PC-3 (cell line): Measurements from ENCODE around the gene SH3PXD2B. TPM values are rescaled to one million over a fixed set of nuclear protein-coding genes. Genes with fewer than 3 reads are reported as not detected.

ENCODE experiments used
- ATAC-seq: fragments of 200-7000 bp; cut with Tn5 transposase; 2 replicates; pipeline ENCODE4 v1.9.1; 2020; ENCODE audit warnings: mild to moderate bottlenecking, moderate library complexity
- BruUV-seq: library from RNA; stranded (reverse); fragments of 400-500 nt; replicated peaks from 2 replicates; lab custom pipeline; 2021; lab: Mats Ljungman, UMichigan
- CTCF ChIA-PET: fragments of 300-600 bp; sonication (Branson Sonifier 250); formaldehyde crosslinking; loops from one replicate; lab custom pipeline; 2022; ENCODE audit warnings: antibody characterized with exemption; lab: Charles Lee
- POLR2A ChIA-PET: fragments of 300-600 bp; sonication (Branson Sonifier 250); formaldehyde crosslinking; loops from one replicate; lab custom pipeline; 2022; ENCODE audit warnings: antibody characterized with exemption; ENCODE audit not compliant: unreplicated experiment; lab: Charles Lee
- DNase-seq: peaks from one replicate; pipeline ENCODE4 v3.0.0-alpha.2; 2015
- H2AFZ ChIP-seq: fragments of 300-600 bp; sonication (generic); 2 replicates; pipeline ENCODE4 v1.6.0; 2016; ENCODE audit warnings: antibody characterized with exemption, low read length
- H3F3A ChIP-seq: fragments of 300-600 bp; sonication (generic); one replicate; pipeline ENCODE4 v1.6.0; 2017; ENCODE audit warnings: antibody characterized with exemption, low read length, control low read depth, mild to moderate bottlenecking; ENCODE audit not compliant: unreplicated experiment
- H3K27ac ChIP-seq: fragments of 300-600 bp; sonication (generic); 2 replicates; pipeline ENCODE4 v1.5.1; 2016; ENCODE audit warnings: mild to moderate bottlenecking, low read length
- H3K27me3 ChIP-seq: fragments of 300-600 bp; sonication (generic); 2 replicates; pipeline ENCODE4 v1.6.1; 2016; ENCODE audit warnings: low read length, mixed read lengths
- H3K36me3 ChIP-seq: fragments of 300-600 bp; sonication (generic); 2 replicates; pipeline ENCODE4 v1.6.1; 2016; ENCODE audit warnings: low read depth, mixed run types, low read length, mixed read lengths
- H3K4me1 ChIP-seq: fragments of 300-600 bp; sonication (generic); 2 replicates; pipeline ENCODE4 v1.5.1; 2016; ENCODE audit warnings: low read length; ENCODE audit not compliant: insufficient read depth
- H3K4me2 ChIP-seq: fragments of 300-600 bp; sonication (generic); 2 replicates; pipeline ENCODE4 v1.6.0; 2016; ENCODE audit warnings: low read length
- H3K4me3 ChIP-seq: fragments of 300-600 bp; sonication (generic); 2 replicates; pipeline ENCODE4 v1.5.1; 2016; ENCODE audit warnings: mild to moderate bottlenecking, low read length, mixed read lengths
- H3K79me2 ChIP-seq: fragments of 300-600 bp; sonication (generic); 2 replicates; pipeline ENCODE4 v1.6.1; 2017; ENCODE audit warnings: low read length, mixed read lengths
- H3K9ac ChIP-seq: fragments of 300-600 bp; sonication (generic); 2 replicates; pipeline ENCODE4 v1.6.0; 2016; ENCODE audit warnings: mild to moderate bottlenecking, low read length
- H3K9me2 ChIP-seq: fragments of 300-600 bp; sonication (generic); replicated peaks from 2 replicates; pipeline ENCODE4 v1.6.1; 2016; ENCODE audit warnings: mixed run types, low read length, mixed read lengths
- H3K9me3 ChIP-seq: fragments of 300-600 bp; sonication (generic); 2 replicates; pipeline ENCODE4 v1.6.1; 2016; ENCODE audit warnings: low read length, mixed read lengths
- H4K20me1 ChIP-seq: fragments of 300-600 bp; sonication (generic); 2 replicates; pipeline ENCODE4 v1.6.1; 2016; ENCODE audit warnings: low read length, mixed read lengths
- EZH2 ChIP-seq: fragments of 300-600 bp; sonication (generic); IDR thresholded peaks from one replicate; pipeline ENCODE4 v1.6.1; 2017; ENCODE audit warnings: antibody characterized with exemption, mild to moderate bottlenecking, low read length; ENCODE audit not compliant: unreplicated experiment
- EZH2phosphoT487 ChIP-seq: fragments of 300-600 bp; sonication (generic); IDR thresholded peaks from 2 replicates; pipeline ENCODE4 v1.6.1; 2018; ENCODE audit warnings: mild to moderate bottlenecking, antibody characterized with exemption, low read length, borderline replicate concordance
- intact Hi-C: fragments of 100-400 bp; cut with micrococcal nuclease; formaldehyde crosslinking; loops from 2 replicates; pipeline ENCODE4 v1.9.0; 2023
- total RNA-seq: library from RNA; depleted of rRNA; stranded (reverse); fragments of >200 nt; gene quantifications from 2 replicates; pipeline ENCODE4 v1.2.3, GENCODE V29; 2014
- TF ChIP-seq, protein P1 (sequence below): fragments of 300-600 bp; sonication (generic); conservative IDR thresholded peaks from 2 replicates; pipeline ENCODE4 v1.5.1; 2017; ENCODE audit warnings: antibody characterized with exemption, low read depth, mild to moderate bottlenecking, low read length

SH3PXD2B gene
- total RNA-seq, 1 experiment from 2014 or later: 9.8 TPM

DNA sequence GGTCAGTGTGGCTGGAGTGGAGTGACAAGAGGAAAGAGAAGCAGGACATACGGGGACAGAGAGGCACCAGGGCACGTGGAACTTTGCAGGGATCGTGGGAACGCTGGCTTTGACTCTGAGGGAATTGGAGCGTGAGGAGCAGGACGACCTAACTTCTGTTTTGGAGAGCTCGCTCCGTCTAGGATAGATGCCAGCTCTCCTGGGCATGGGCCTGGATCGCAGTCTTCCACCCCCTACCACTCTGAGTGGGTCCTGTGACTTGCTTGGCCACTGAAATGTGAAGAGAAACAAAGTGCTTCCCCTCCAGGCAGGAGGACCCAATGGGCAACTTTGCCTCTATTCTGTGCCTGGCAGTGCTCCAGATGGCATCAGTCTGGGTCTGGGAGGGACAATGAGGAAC is 8.7 kb upstream of the SH3PXD2B start:
- Histone ChIP-seq H2AFZ (no peak overlapping the region), H3K79me2 (no peaks in the 10 kb centered on the region), H3K9ac (no peak overlapping the region), H3K9me2 (no peaks in the 10 kb centered on the region), H3K4me1 (no peaks in the 10 kb centered on the region), H4K20me1 (no peaks in the 10 kb centered on the region), H3K4me2 (no peak overlapping the region), H3K36me3 (no peaks in the 10 kb centered on the region), H3K27me3 (peaks cover 4% of the 10 kb centered on the region; the same call in 1 of the 2 replicates), H3K27ac (no peak overlapping the region), H3F3A (no peaks in the 10 kb centered on the region), H3K9me3 (no peaks in the 10 kb centered on the region), H3K4me3 (no peak overlapping the region)
- no peak for TF ChIP-seq EZH2
- TF ChIP-seq EZH2phosphoT487: no peak
- TF ChIP-seq, protein P1, sequence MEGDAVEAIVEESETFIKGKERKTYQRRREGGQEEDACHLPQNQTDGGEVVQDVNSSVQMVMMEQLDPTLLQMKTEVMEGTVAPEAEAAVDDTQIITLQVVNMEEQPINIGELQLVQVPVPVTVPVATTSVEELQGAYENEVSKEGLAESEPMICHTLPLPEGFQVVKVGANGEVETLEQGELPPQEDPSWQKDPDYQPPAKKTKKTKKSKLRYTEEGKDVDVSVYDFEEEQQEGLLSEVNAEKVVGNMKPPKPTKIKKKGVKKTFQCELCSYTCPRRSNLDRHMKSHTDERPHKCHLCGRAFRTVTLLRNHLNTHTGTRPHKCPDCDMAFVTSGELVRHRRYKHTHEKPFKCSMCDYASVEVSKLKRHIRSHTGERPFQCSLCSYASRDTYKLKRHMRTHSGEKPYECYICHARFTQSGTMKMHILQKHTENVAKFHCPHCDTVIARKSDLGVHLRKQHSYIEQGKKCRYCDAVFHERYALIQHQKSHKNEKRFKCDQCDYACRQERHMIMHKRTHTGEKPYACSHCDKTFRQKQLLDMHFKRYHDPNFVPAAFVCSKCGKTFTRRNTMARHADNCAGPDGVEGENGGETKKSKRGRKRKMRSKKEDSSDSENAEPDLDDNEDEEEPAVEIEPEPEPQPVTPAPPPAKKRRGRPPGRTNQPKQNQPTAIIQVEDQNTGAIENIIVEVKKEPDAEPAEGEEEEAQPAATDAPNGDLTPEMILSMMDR: no peak
- intact Hi-C loops: loop anchor here (5.0 kb wide), 1 partner anchor 234 kb away; no protein-coding TSS in a partner anchor
- CTCF ChIA-PET: no interaction called here
- ATAC-seq (no peak), DNase-seq (no peak)
- no TSS peak for BruUV-seq
- POLR2A ChIA-PET: no interaction called here

DNA sequence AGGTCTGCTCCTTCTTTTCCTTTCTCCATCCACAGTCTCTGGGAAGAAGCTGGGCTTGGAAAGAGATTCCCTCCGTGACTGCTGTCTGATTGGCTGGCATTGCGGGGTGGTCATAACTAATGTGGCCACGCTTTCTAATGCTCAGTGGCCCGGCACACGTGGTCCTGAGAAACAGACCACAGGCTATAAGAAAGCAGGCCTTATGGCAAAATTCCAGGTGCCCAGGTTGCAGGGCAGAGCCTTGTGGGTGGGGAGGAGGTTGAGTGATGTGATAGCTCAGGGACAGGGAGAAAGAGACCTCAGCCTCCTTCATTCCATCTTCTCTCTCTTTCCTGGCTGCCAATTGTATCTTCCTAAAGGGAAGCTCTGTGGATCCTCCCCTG is 5.4 kb upstream of the SH3PXD2B start:
- H3K79me2 ChIP-seq: no peaks in the 10 kb centered on the region
- H3K4me1 ChIP-seq: peaks cover 4% of the 10 kb centered on the region
- no peaks in the 10 kb centered on the region for H3K27me3 ChIP-seq
- H3K27ac ChIP-seq: no peak overlapping the region
- H3K9me2 ChIP-seq: no peaks in the 10 kb centered on the region
- ChIA-PET POLR2A (no interaction called here), CTCF (no interaction called here)
- no peak overlapping the region for H3K4me3 ChIP-seq
- H3K9me3 ChIP-seq: no peaks in the 10 kb centered on the region
- H3K9ac ChIP-seq: no peak overlapping the region
- no peak for DNase-seq
- no peaks in the 10 kb centered on the region for H3F3A ChIP-seq
- H3K4me2 ChIP-seq: no peak overlapping the region
- intact Hi-C loops: loop anchor here (5.0 to 10.0 kb wide), 2 partner anchors 175 to 238 kb away; partner anchors contain the start of gene UBTD2
- no peak for ATAC-seq
- BruUV-seq: no TSS peak
- H3K36me3 ChIP-seq: no peaks in the 10 kb centered on the region
- no peak for TF ChIP-seq EZH2phosphoT487
- H4K20me1 ChIP-seq: no peaks in the 10 kb centered on the region
- no peak overlapping the region for H2AFZ ChIP-seq

GRCh38 chr5:172458976-172459782 is 4.9 kb upstream of the SH3PXD2B start:
- Histone ChIP-seq H3K4me1 (peaks cover 6% of the 10 kb centered on the region), H3K27me3 (no peaks in the 10 kb centered on the region), H3K79me2 (no peaks in the 10 kb centered on the region), H3K36me3 (no peaks in the 10 kb centered on the region), H3K4me3 (no peak overlapping the region), H3K4me2 (no peak overlapping the region), H2AFZ (no peak overlapping the region), H4K20me1 (no peaks in the 10 kb centered on the region), H3K9me2 (no peaks in the 10 kb centered on the region), H3K9ac (no peak overlapping the region), H3K9me3 (no peaks in the 10 kb centered on the region), H3F3A (no peaks in the 10 kb centered on the region), H3K27ac (no peak overlapping the region)
- ChIA-PET POLR2A (no interaction called here), CTCF (no interaction called here)
- intact Hi-C loops: loop anchor here (10.0 kb wide), 1 partner anchor 174 kb away; the partner anchor contains the start of gene UBTD2
- no TSS peak for BruUV-seq
- ATAC-seq: no peak
- no peak for DNase-seq
- TF ChIP-seq EZH2phosphoT487 (no peak), EZH2 (no peak)
- TF ChIP-seq, protein P1: no peak
